ENCODE data around the gene ZMYND15.

DNA sequence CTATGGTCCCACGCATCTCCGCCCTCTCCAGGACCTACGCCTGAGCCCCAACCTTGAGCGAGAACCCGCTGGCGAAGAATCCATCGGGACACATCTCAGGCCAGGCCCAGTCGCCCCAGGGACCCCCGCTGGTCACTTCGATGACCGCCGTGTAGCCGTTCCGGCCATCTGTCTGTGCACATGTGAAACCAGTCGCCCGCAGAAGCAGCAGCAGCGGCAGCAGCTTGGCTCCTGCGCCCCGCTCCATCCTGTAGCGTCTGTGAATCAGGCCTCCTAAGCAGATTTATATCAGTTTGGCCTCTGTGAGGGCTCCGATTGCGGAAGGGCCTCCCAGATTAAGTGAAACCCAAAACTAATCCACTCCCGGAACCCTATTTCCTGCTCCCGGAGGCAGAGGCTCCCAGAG is 46.5 kb downstream of the ZMYND15 start, which contains the start of gene VMO1:
- TF ChIP-seq, protein P1, sequence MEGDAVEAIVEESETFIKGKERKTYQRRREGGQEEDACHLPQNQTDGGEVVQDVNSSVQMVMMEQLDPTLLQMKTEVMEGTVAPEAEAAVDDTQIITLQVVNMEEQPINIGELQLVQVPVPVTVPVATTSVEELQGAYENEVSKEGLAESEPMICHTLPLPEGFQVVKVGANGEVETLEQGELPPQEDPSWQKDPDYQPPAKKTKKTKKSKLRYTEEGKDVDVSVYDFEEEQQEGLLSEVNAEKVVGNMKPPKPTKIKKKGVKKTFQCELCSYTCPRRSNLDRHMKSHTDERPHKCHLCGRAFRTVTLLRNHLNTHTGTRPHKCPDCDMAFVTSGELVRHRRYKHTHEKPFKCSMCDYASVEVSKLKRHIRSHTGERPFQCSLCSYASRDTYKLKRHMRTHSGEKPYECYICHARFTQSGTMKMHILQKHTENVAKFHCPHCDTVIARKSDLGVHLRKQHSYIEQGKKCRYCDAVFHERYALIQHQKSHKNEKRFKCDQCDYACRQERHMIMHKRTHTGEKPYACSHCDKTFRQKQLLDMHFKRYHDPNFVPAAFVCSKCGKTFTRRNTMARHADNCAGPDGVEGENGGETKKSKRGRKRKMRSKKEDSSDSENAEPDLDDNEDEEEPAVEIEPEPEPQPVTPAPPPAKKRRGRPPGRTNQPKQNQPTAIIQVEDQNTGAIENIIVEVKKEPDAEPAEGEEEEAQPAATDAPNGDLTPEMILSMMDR (IDR thresholded peaks at IDR 0.05), result no peak
- peak; percentile 4 for TF ChIP-seq POLR2AphosphoS5 (IDR thresholded peaks at IDR 0.05)

Measured in prostate gland (tissue), 2 donors.